Left ventricle myocardium inferior (tissue), 1 donor: Measurements from ENCODE around the gene SPATC1L. TPM values are rescaled to one million over a fixed set of nuclear protein-coding genes. Genes with fewer than 3 reads are reported as not detected.

ENCODE experiments used
- DNase-seq: peaks from one replicate; pipeline ENCODE4 v3.0.0-alpha.2; 2020
- H3K27ac ChIP-seq: fragments of 200-600 bp; replicated peaks from 2 replicates; pipeline ENCODE4 v1.8.0; 2021
- H3K27me3 ChIP-seq: fragments of 200-600 bp; 2 replicates; pipeline ENCODE4 v1.8.0; 2021; ENCODE audit warnings: low read depth
- H3K36me3 ChIP-seq: fragments of 200-600 bp; 2 replicates; pipeline ENCODE4 v1.8.0; 2021
- H3K4me1 ChIP-seq: fragments of 200-600 bp; 2 replicates; pipeline ENCODE4 v1.8.0; 2021
- H3K4me3 ChIP-seq: fragments of 200-600 bp; 2 replicates; pipeline ENCODE4 v1.8.0; 2021; ENCODE audit warnings: mild to moderate bottlenecking, moderate library complexity
- H3K9me3 ChIP-seq: fragments of 200-600 bp; replicated peaks from 2 replicates; pipeline ENCODE4 v1.8.0; 2021
- CTCF ChIP-seq: fragments of 200-600 bp; IDR thresholded peaks from 2 replicates; pipeline ENCODE4 v1.8.0; 2021; ENCODE audit warnings: antibody characterized with exemption, mild to moderate bottlenecking, borderline replicate concordance
- intact Hi-C: fragments of 100-400 bp; cut with micrococcal nuclease; formaldehyde crosslinking; loops from one replicate; pipeline ENCODE4 v1.11.0; 2022
- total RNA-seq: library from RNA; stranded (reverse); fragmentation: NEBNext Ultra II Directional; extraction: Animal tissue kit (Norgen Biotek cat#: 25700); gene quantifications from one replicate; pipeline ENCODE4 v1.2.1, GENCODE V29; 2021
- donor health status: DM: no; HTN: yes; CAD: no; lungs with severe emphysema.

Gene SPATC1L
- total RNA-seq, 1 donor from 2014 or later: 7.0 TPM

DNA sequence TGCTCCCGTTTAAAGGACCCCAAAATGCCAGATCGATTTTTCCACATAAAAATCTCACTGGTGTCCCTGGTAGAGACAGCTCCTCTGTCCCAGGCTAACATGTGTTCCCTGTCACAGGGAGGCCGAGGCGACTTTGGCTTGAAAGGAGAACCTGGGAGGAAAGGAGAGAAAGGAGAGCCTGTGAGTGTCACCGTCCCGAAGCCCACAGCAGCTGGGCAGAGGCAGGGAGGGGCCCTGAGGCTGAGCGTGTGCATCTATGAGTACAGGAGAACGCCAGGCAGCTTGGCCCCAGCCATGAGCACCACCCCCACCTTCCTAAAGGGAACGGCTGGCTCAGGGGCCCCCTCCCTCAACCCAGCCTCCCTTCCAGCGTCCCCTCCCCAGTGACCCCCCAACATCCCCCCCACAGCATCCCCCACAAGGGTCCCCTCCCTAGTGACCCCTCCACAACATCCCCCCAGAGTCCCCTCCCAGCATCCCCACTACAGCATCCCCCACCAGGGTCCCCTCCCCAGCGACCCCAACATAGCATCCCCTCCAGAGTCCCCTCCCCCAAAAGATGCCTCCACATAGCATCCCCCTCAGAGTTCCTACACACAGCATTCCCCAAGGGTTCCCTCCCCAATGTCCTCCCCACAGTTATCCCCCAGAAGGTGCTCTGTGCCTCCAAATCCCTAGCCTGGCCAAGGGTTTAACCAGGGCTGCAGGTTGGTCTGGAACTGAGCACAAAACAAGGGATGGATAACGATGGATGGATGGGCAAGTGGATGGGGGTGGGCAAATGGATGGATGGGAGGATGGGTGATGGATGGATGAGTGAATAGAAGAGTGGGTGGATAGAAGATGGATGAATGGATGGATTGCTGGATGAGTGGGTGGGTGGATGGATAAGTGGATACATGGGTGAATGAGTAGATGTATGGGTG, 61.2 kb downstream of the SPATC1L start:
- Histone ChIP-seq H3K27ac (no peak overlapping the region), H3K9me3 (no peaks in the 10 kb centered on the region), H3K4me3 (no peak overlapping the region), H3K36me3 (peaks cover 82% of the 10 kb centered on the region), H3K4me1 (peaks cover 6% of the 10 kb centered on the region), H3K27me3 (no peaks in the 10 kb centered on the region)
- intact Hi-C loops: no loop called here
- DNase-seq: peak; percentile 3
- no peak for TF ChIP-seq CTCF

DNA sequence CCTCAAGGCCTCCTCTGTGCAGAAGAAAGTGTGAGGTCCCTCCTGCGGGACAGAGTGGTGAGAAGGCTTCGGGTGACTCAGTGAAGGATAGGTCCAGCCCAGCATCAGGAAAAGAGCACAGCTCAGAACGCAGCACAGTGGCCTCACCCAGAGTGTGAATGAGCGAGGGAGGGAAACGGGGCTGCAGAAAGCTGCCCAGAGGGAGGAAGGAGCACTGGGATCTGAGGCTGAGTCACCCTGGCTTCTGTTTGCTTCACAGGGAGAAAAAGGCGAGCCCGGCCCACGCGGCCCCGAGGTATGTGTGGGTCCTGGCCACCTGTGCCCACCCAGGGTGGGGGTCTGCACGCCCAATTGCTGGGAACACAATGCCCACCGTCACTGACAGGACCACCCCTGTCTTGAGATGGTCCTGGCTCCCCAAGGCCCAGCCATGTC, 62.0 kb downstream of the SPATC1L start:
- H3K36me3 ChIP-seq: peaks cover 88% of the 10 kb centered on the region
- no peaks in the 10 kb centered on the region for H3K4me1 ChIP-seq
- H3K4me3 ChIP-seq: no peak overlapping the region
- peak; percentile 14 for DNase-seq
- no peaks in the 10 kb centered on the region for H3K9me3 ChIP-seq
- no peak overlapping the region for H3K27ac ChIP-seq
- TF ChIP-seq CTCF: no peak
- no peaks in the 10 kb centered on the region for H3K27me3 ChIP-seq
- intact Hi-C loops: no loop called here

DNA sequence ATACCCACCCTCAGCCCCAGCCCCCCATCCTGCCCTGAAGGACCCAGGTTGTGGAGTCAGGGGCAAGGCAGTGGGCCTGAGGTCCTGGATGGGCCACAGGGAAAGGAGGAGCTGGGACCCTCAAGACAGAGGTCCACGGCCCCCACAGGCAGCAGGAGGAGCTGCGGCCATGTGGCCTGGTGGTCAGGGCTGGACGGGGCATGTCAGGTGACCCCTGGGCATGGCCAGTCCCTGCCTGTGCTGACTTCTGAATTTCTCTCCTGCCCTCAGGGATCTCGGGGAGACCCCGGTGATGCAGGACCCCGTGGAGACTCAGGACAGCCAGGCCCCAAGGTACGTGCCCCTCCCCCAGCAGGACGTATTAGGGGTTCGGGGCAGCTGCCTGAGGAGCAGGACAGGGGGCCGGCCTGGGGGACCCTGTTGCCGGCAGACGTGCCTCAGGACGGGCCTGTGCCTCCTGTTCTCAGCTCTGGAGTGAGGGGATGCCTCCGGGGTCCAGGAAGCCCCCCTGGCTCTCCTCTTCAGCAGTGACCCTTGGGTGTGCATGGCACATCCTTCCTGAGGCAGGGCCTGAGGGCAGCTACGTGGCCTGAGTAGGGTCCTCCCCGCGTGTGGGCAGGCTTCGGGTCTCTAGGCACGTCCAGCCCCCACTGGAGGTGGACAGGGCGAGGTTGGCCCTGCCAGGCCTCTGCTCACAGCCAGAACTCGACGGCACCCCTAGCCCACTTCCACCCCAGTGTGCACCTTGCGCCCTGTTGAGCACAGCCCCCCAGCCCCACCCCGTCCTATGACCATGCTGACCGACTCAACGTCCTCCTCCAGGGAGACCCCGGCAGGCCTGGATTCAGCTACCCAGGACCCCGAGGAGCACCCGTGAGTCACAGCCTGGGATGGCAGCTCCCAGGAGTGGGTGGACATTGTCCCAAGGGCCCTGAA, 62.7 kb downstream of the SPATC1L start:
- Histone ChIP-seq H3K36me3 (peaks cover 88% of the 10 kb centered on the region), H3K27me3 (no peaks in the 10 kb centered on the region), H3K27ac (no peak overlapping the region), H3K9me3 (no peaks in the 10 kb centered on the region), H3K4me1 (no peaks in the 10 kb centered on the region), H3K4me3 (no peak overlapping the region)
- intact Hi-C loops: no loop called here
- DNase-seq: peak; percentile 12
- TF ChIP-seq CTCF: no peak

GRCh38 chr21:46120301-46121285, 63.7 kb downstream of the SPATC1L start:
- Histone ChIP-seq H3K27ac (no peak overlapping the region), H3K4me3 (no peak overlapping the region), H3K4me1 (no peaks in the 10 kb centered on the region), H3K9me3 (no peaks in the 10 kb centered on the region), H3K36me3 (peaks cover 88% of the 10 kb centered on the region), H3K27me3 (no peaks in the 10 kb centered on the region)
- peak; percentile 13 for DNase-seq
- intact Hi-C loops: no loop called here
- TF ChIP-seq CTCF: no peak
